GM21423 (cell line): ENCODE results near the gene HPSE.
A peak's percentile ranks its signal among the peaks of the same experiment; 100 is the strongest.

Source experiments
- ATAC-seq: cut with Tn5 transposase; IDR thresholded peaks from one replicate; pipeline ENCODE4 v1.9.1; 2021; ENCODE audit warnings: mild to moderate bottlenecking, moderate library complexity; ENCODE audit not compliant: unreplicated experiment

Gene HPSE

GRCh38 chr4:83334425-83335241, at the start of gene HPSE:
Gene HPSE (minus strand): TSS chr4:83334848. CDS start chr4:83334782, 66 bp downstream.
- peak; percentile 75 for ATAC-seq

- ATAC-seq: no peak
These were observed 48.2 kb upstream of the HPSE start for GRCh38 chr4:83382850-83383249.

- ATAC-seq: no peak
These were observed 46.5 kb upstream of the HPSE start for GRCh38 chr4:83381173-83381572.

- no peak for ATAC-seq
These were observed 43.8 kb upstream of the HPSE start for GRCh38 chr4:83378419-83378818.

GRCh38 chr4:83372931-83373330, 38.3 kb upstream of the HPSE start:
- ATAC-seq: no peak

- no peak for ATAC-seq
These were observed 37.3 kb upstream of the HPSE start for GRCh38 chr4:83371936-83372335.

- no peak for ATAC-seq
These were observed 36.6 kb upstream of the HPSE start for GRCh38 chr4:83371235-83371634.

- no peak for ATAC-seq
These were observed 35.9 kb upstream of the HPSE start for GRCh38 chr4:83370640-83370906.

- ATAC-seq: no peak
These were observed 35.4 kb upstream of the HPSE start for GRCh38 chr4:83369831-83370639.

- ATAC-seq: no peak
These were observed 29.7 kb upstream of the HPSE start for GRCh38 chr4:83364312-83364711.

- ATAC-seq: no peak
These were observed 28.1 kb upstream of the HPSE start for GRCh38 chr4:83362492-83363329.

- no peak for ATAC-seq
These were observed 26.9 kb upstream of the HPSE start for GRCh38 chr4:83361416-83362103.

GRCh38 chr4:83360018-83360417, 25.4 kb upstream of the HPSE start:
- no peak for ATAC-seq

GRCh38 chr4:83358410-83358809, 23.8 kb upstream of the HPSE start:
- no peak for ATAC-seq

GRCh38 chr4:83356899-83357661, 22.4 kb upstream of the HPSE start:
- ATAC-seq: peak; percentile 61

- ATAC-seq: no peak
These were observed 18.9 kb upstream of the HPSE start for GRCh38 chr4:83353516-83353915.

- ATAC-seq: no peak
These were observed 13.4 kb upstream of the HPSE start for GRCh38 chr4:83348074-83348473.

- no peak for ATAC-seq
These were observed 7.8 kb upstream of the HPSE start for GRCh38 chr4:83342476-83342875.

GRCh38 chr4:83340692-83341343, 6.2 kb upstream of the HPSE start:
- ATAC-seq: no peak

- no peak for ATAC-seq
These were observed 4.9 kb upstream of the HPSE start for GRCh38 chr4:83339573-83339972.
